SK-N-MC (cell line): ENCODE data around the gene CARM1.

Experiments
- EZH2 ChIP-seq: fragments of 200-600 bp; sonication (generic); IDR thresholded peaks from one replicate; pipeline ENCODE4 v1.6.1; 2017; ENCODE audit warnings: antibody characterized with exemption
- FOXP2 ChIP-seq: optimal IDR thresholded peaks from 2 replicates; pipeline ENCODE3; 2011; ENCODE audit warnings: mild to moderate bottlenecking, moderate library complexity; ENCODE audit not compliant: insufficient read depth; ENCODE audit errors: extremely low read length, control extremely low read depth
- POLR2AphosphoS5 ChIP-seq: IDR thresholded peaks from 2 replicates; pipeline ENCODE4 v1.6.1; 2012; ENCODE audit warnings: mild to moderate bottlenecking, low read depth, low read length, borderline replicate concordance

GRCh38 chr19:10862561-10863106 is 8.7 kb upstream of the CARM1 start:
- TF ChIP-seq EZH2 (no peak), POLR2AphosphoS5 (no peak), FOXP2 (no peak)
